ENCODE results near the gene SLC26A4.

SLC26A4 gene

GRCh38 chr7:107758667-107759066, 98.0 kb downstream of the SLC26A4 start:
- DNase-seq, result no peak

GRCh38 chr7:107767391-107767790, 106.8 kb downstream of the SLC26A4 start:
- DNase-seq, result no peak

All from CD4-positive, alpha-beta T cell treated with Interleukin-4 for 4 hours (primary cell).